ENCODE data around the gene ZNF385D. TPM values are rescaled to one million over a fixed set of nuclear protein-coding genes. Genes with fewer than 3 reads are reported as not detected.

Gene ZNF385D
- total RNA-seq, 1 experiment from 2014 or later: 9.6 TPM

- Mint-ChIP-seq H3K4me3 (no peak overlapping the region), H3K36me3 (peaks cover 5% of the 10 kb centered on the region; the same call in 1 of the 2 replicates), H3K9me3 (peaks cover 19% of the 10 kb centered on the region), H3K4me1 (no peaks in the 10 kb centered on the region), H3K27me3 (ENCODE audit: low read depth) (no peaks in the 10 kb centered on the region), H3K27ac (no peak overlapping the region)
- ATAC-seq: no peak
- no peak for DNase-seq (ENCODE audit: low spot score)
- POLR2A ChIA-PET: no interaction called here
- CTCF ChIA-PET: no interaction called here
- TF ChIP-seq ATF2 (CRISPR knock-in tag; IDR thresholded peaks at IDR 0.05; ENCODE audit: borderline replicate concordance, low read depth) (no peak), ZNF281 (CRISPR knock-in tag; IDR thresholded peaks at IDR 0.05) (no peak), PREB (CRISPR knock-in tag; IDR thresholded peaks at IDR 0.05; ENCODE audit: borderline replicate concordance) (no peak), KAT7 (CRISPR knock-in tag; IDR thresholded peaks at IDR 0.05; ENCODE audit: borderline replicate concordance) (no peak), IRF2 (CRISPR knock-in tag; IDR thresholded peaks at IDR 0.05; ENCODE audit: borderline replicate concordance, low read depth) (no peak), MAX (CRISPR knock-in tag; IDR thresholded peaks at IDR 0.05) (no peak), TEAD4 (CRISPR knock-in tag; IDR thresholded peaks at IDR 0.05) (no peak), TCF7 (CRISPR knock-in tag; IDR thresholded peaks at IDR 0.05; ENCODE audit: low read depth) (no peak), EMX1 (CRISPR knock-in tag; IDR thresholded peaks at IDR 0.05) (no peak), HMGXB4 (CRISPR knock-in tag; IDR thresholded peaks at IDR 0.05) (no peak), ATF3 (CRISPR knock-in tag; conservative IDR thresholded peaks at IDR 0.05) (no peak), JAZF1 (CRISPR knock-in tag; IDR thresholded peaks at IDR 0.05) (no peak)
Observed at GRCh38 chr3:21705769-21706168, 45.2 kb downstream of the ZNF385D start.

- H3K36me3 Mint-ChIP-seq: peaks cover 5% of the 10 kb centered on the region; the same call in 1 of the 2 replicates
- H3K27me3 Mint-ChIP-seq (ENCODE audit: low read depth): no peaks in the 10 kb centered on the region
- H3K4me3 Mint-ChIP-seq: no peak overlapping the region
- ChIA-PET CTCF (no interaction called here), POLR2A (no interaction called here)
- TF ChIP-seq ELF4 (CRISPR knock-in tag; IDR thresholded peaks at IDR 0.05; ENCODE audit: low read depth) (no peak), AFF4 (CRISPR knock-in tag; IDR thresholded peaks at IDR 0.05; ENCODE audit: borderline replicate concordance) (no peak), ZNF281 (CRISPR knock-in tag; IDR thresholded peaks at IDR 0.05) (no peak), KAT7 (CRISPR knock-in tag; IDR thresholded peaks at IDR 0.05; ENCODE audit: borderline replicate concordance) (no peak), FOXP1 (CRISPR knock-in tag; IDR thresholded peaks at IDR 0.05; ENCODE audit: borderline replicate concordance) (no peak), ATF2 (CRISPR knock-in tag; IDR thresholded peaks at IDR 0.05; ENCODE audit: borderline replicate concordance, low read depth) (no peak)
- no peak for DNase-seq (ENCODE audit: low spot score)
- no peaks in the 10 kb centered on the region for H3K4me1 Mint-ChIP-seq
- no peak overlapping the region for H3K27ac Mint-ChIP-seq
- ATAC-seq: no peak
- peaks cover 19% of the 10 kb centered on the region for H3K9me3 Mint-ChIP-seq
Observed at GRCh38 chr3:21704796-21705195, 46.2 kb downstream of the ZNF385D start.
